ENCODE results near the gene ALPI. TPM values are rescaled to one million over a fixed set of nuclear protein-coding genes. Genes with fewer than 3 reads are reported as not detected.

The ALPI gene
- total RNA-seq, 2 donors from 2014 or later, result not detected

GRCh38 chr2:232492236-232492848, 36.4 kb downstream of the ALPI start:
- H3K4me1 ChIP-seq (replicated peaks), result peaks cover under 1% of the 10 kb centered on the region
- no peaks in the 10 kb centered on the region for H3K36me3 ChIP-seq
- no peak overlapping the region for H3K4me3 ChIP-seq
- H3K27ac ChIP-seq, result no peak overlapping the region
- TF ChIP-seq CTCF (IDR thresholded peaks at IDR 0.05), result no peak
- intact Hi-C loops (cut with DNase I), result no loop called here
- no peaks in the 10 kb centered on the region for H3K9me3 ChIP-seq
- H3K27me3 ChIP-seq (replicated peaks; ENCODE audit: insufficient read depth), result no peaks in the 10 kb centered on the region
- 65% methylated on average over 8 of the region's 8 CpGs for WGBS
- DNase-seq (ENCODE audit: low spot score), result no peak

- TF ChIP-seq POLR2AphosphoS5 (IDR thresholded peaks at IDR 0.05), result no peak
- no peak for TF ChIP-seq CTCF (IDR thresholded peaks at IDR 0.05)
- TF ChIP-seq POLR2A (IDR thresholded peaks at IDR 0.05), result no peak
- Histone ChIP-seq H3K4me1 (replicated peaks) (no peaks in the 10 kb centered on the region), H3K27me3 (replicated peaks; ENCODE audit: insufficient read depth) (no peaks in the 10 kb centered on the region), H3K27ac (no peak overlapping the region), H3K4me3 (no peak overlapping the region), H3K36me3 (no peaks in the 10 kb centered on the region), H3K9me3 (no peaks in the 10 kb centered on the region)
- 94% methylated on average over 24 of the region's 24 CpGs for WGBS
- DNase-seq (ENCODE audit: low spot score), result no peak
- intact Hi-C loops (cut with DNase I), result no loop called here
These were observed 37.2 kb downstream of the ALPI start for GRCh38 chr2:232492963-232493700.

GRCh38 chr2:232493701-232494474, 37.9 kb downstream of the ALPI start:
- intact Hi-C loops (cut with DNase I), result no loop called here

GRCh38 chr2:232494542-232494941, 38.6 kb downstream of the ALPI start:
- DNase-seq (ENCODE audit: low spot score), result no peak
- H3K27me3 ChIP-seq (replicated peaks; ENCODE audit: insufficient read depth), result no peaks in the 10 kb centered on the region
- H3K4me1 ChIP-seq (replicated peaks), result no peaks in the 10 kb centered on the region
- 70% methylated on average over 5 of the region's 5 CpGs for WGBS
- H3K4me3 ChIP-seq, result no peak overlapping the region
- no peaks in the 10 kb centered on the region for H3K9me3 ChIP-seq
- no peak overlapping the region for H3K27ac ChIP-seq
- TF ChIP-seq CTCF (IDR thresholded peaks at IDR 0.05), result no peak
- TF ChIP-seq POLR2AphosphoS5 (IDR thresholded peaks at IDR 0.05), result no peak
- TF ChIP-seq POLR2A (IDR thresholded peaks at IDR 0.05), result no peak
- no peaks in the 10 kb centered on the region for H3K36me3 ChIP-seq
- intact Hi-C loops (cut with DNase I), result no loop called here

More at GRCh38 chr2:232493701-232494474, 37.9 kb downstream of the ALPI start:
- whole genome bisulfite sequencing, result 84% methylated on average over 10 of the region's 10 CpGs
- H3K4me1 ChIP-seq (replicated peaks), result no peaks in the 10 kb centered on the region
- TF ChIP-seq CTCF (IDR thresholded peaks at IDR 0.05), result no peak
- no peak for TF ChIP-seq POLR2AphosphoS5 (IDR thresholded peaks at IDR 0.05)
- no peak for TF ChIP-seq POLR2A (IDR thresholded peaks at IDR 0.05)
- no peak for DNase-seq (ENCODE audit: low spot score)
- H3K4me3 ChIP-seq, result no peak overlapping the region
- H3K27ac ChIP-seq, result no peak overlapping the region
- H3K36me3 ChIP-seq, result no peaks in the 10 kb centered on the region
- no peaks in the 10 kb centered on the region for H3K9me3 ChIP-seq
- H3K27me3 ChIP-seq (replicated peaks; ENCODE audit: insufficient read depth), result no peaks in the 10 kb centered on the region

Data from prostate gland (tissue), 2 donors.